CD14-positive monocyte (primary cell): ENCODE measurements around the gene SLC4A7. TPM values are rescaled to one million over a fixed set of nuclear protein-coding genes. Genes with fewer than 3 reads are reported as not detected.

Source experiments
- DNase-seq, 3 donors: peaks; one replicate each; pipeline ENCODE4 v3.0.0-alpha.2; 2011 to 2022
- H2AFZ ChIP-seq: 2 replicates; pipeline ENCODE4 v1.6.0; 2012; ENCODE audit warnings: mild to moderate bottlenecking, low read depth, low read length, inconsistent platforms; ENCODE audit not compliant: insufficient read depth, poor library complexity, severe bottlenecking
- H3K27ac ChIP-seq, 2 donors: 1 replicate in 1 of 2; 2 replicates in 1 of 2; pipeline ENCODE4 v1.5.1; 2012 to 2013; ENCODE audit warnings: low read length in 2 of 2, control low read depth in 1 of 2, inconsistent platforms in 1 of 2, low read depth in 1 of 2, mild to moderate bottlenecking in 1 of 2
- H3K27me3 ChIP-seq, 2 donors: one replicate each; pipeline versions ENCODE4 v1.6.0 to v1.6.1; 2011 to 2013; ENCODE audit warnings: low read length in 2 of 2; ENCODE audit not compliant: control insufficient read depth in 2 of 2, insufficient read depth in 2 of 2
- H3K36me3 ChIP-seq, 2 donors: replicated peaks in 1 of 2; 1 replicate in 1 of 2; 2 replicates in 1 of 2; pipeline versions ENCODE4 v1.5.1 to v1.6.1; 2012 to 2013; ENCODE audit warnings: low read length in 2 of 2, control low read depth in 1 of 2, inconsistent platforms in 1 of 2, mild to moderate bottlenecking in 1 of 2; ENCODE audit not compliant: insufficient read depth in 2 of 2, control insufficient read depth in 1 of 2
- H3K4me1 ChIP-seq, 2 donors: 1 replicate in 1 of 2; 2 replicates in 1 of 2; pipeline versions ENCODE4 v1.5.1 to v1.6.1; 2012 to 2013; ENCODE audit warnings: low read length in 2 of 2, control low read depth in 1 of 2, inconsistent platforms in 1 of 2, mild to moderate bottlenecking in 1 of 2, moderate library complexity in 1 of 2; ENCODE audit not compliant: insufficient read depth in 2 of 2, control insufficient read depth in 1 of 2
- H3K4me2 ChIP-seq: replicated peaks from 2 replicates; pipeline ENCODE3; 2012; ENCODE audit warnings: low read length, moderate library complexity, mild to moderate bottlenecking; ENCODE audit not compliant: poor library complexity, severe bottlenecking; ENCODE audit errors: extremely low read depth
- H3K4me3 ChIP-seq, 3 experiments: fragments of 200-600 bp in 1 of 3; sonication (generic) in 1 of 3; replicated peaks in 1 of 3; 1 replicate in 2 of 3; 2 replicates in 1 of 3; pipeline ENCODE4 v1.5.1; 2011 to 2013; ENCODE audit warnings: low read length in 3 of 3, mild to moderate bottlenecking in 3 of 3, control low read depth in 2 of 3, low read depth in 2 of 3, inconsistent platforms in 1 of 3, moderate library complexity in 1 of 3
- H3K79me2 ChIP-seq: 2 replicates; pipeline ENCODE4 v1.6.0; 2012; ENCODE audit warnings: mild to moderate bottlenecking, control low read depth, inconsistent platforms, low read length, moderate library complexity; ENCODE audit not compliant: insufficient read depth
- H3K9ac ChIP-seq: 2 replicates; pipeline ENCODE4 v1.6.0; 2017; ENCODE audit warnings: low read length, mild to moderate bottlenecking; ENCODE audit not compliant: insufficient read depth, poor library complexity, severe bottlenecking
- H3K9me3 ChIP-seq, 2 donors: replicated peaks in 1 of 2; 1 replicate in 1 of 2; 2 replicates in 1 of 2; pipeline versions ENCODE4 v1.5.1 to v1.6.1; 2012 to 2013; ENCODE audit warnings: low read length in 2 of 2, control low read depth in 1 of 2; ENCODE audit not compliant: control insufficient read depth in 1 of 2, insufficient read depth in 1 of 2
- H4K20me1 ChIP-seq: 2 replicates; pipeline ENCODE4 v1.6.0; 2012; ENCODE audit warnings: mild to moderate bottlenecking, low read length, control low read depth, moderate library complexity; ENCODE audit not compliant: insufficient read depth
- H3K27ac Mint-ChIP-seq, 7 donors: one replicate each; pipeline ENCODE4 v1.8.0; 2020; ENCODE audit warnings: mild to moderate bottlenecking in 7 of 7, mixed read lengths in 7 of 7, moderate library complexity in 6 of 7, inconsistent platforms in 2 of 7
- H3K27me3 Mint-ChIP-seq, 3 donors: one replicate each; pipeline ENCODE4 v1.8.0; 2021 to 2022; ENCODE audit warnings: low read depth in 3 of 3, mild to moderate bottlenecking in 3 of 3, mixed read lengths in 3 of 3, moderate library complexity in 3 of 3, inconsistent platforms in 1 of 3
- H3K36me3 Mint-ChIP-seq, 2 donors: one replicate each; pipeline ENCODE4 v1.8.0; 2020; ENCODE audit warnings: mixed read lengths in 2 of 2, inconsistent platforms in 1 of 2, mild to moderate bottlenecking in 1 of 2
- H3K4me1 Mint-ChIP-seq: one replicate; pipeline ENCODE4 v1.8.0; 2020; ENCODE audit warnings: mild to moderate bottlenecking, mixed read lengths
- H3K4me3 Mint-ChIP-seq, 2 donors: one replicate each; pipeline ENCODE4 v1.8.0; 2020; ENCODE audit warnings: mild to moderate bottlenecking in 2 of 2, mixed read lengths in 2 of 2, moderate library complexity in 1 of 2
- H3K9me3 Mint-ChIP-seq, 7 donors: one replicate each; pipeline ENCODE4 v1.8.0; 2020 to 2022; ENCODE audit warnings: mixed read lengths in 7 of 7, mild to moderate bottlenecking in 6 of 7, moderate library complexity in 6 of 7, inconsistent platforms in 2 of 7
- WGBS: methylation state at CpG from one replicate; pipeline ENCODE4 v1.1.5; 2013; ENCODE audit warnings: missing lambda C conversion rate; ENCODE audit not compliant: insufficient coverage; 5-methylcytosine and 5-hydroxymethylcytosine counted together
- intact Hi-C, 2 donors: fragments of 100-400 bp; cut with micrococcal nuclease; formaldehyde crosslinking; loops; one replicate each; pipeline versions ENCODE4 v1.15.0 to v1.15.1; 2023
- polyA plus RNA-seq, 3 donors: library from polyadenylated mRNA; depleted of rRNA in 1 of 3; unstranded in 2 of 3; stranded (reverse) in 1 of 3; fragments of 300-500 nt in 2 of 3; fragments of >200 nt in 1 of 3; fragmentation: Illumina TruSeq in 2 of 3; gene quantifications; 1 replicate in 2 of 3; 2 replicates in 1 of 3; pipeline ENCODE4 v1.2.3, GENCODE V29; 2012 to 2021
- TF ChIP-seq, protein P1 (sequence below): fragments of 200-600 bp; IDR thresholded peaks from one replicate; pipeline ENCODE4 v1.8.0; 2022; ENCODE audit warnings: antibody characterized with exemption, mild to moderate bottlenecking

The SLC4A7 gene
- polyA plus RNA-seq, 3 donors = 5.4 to 7.6 (median 5.5) TPM

DNA sequence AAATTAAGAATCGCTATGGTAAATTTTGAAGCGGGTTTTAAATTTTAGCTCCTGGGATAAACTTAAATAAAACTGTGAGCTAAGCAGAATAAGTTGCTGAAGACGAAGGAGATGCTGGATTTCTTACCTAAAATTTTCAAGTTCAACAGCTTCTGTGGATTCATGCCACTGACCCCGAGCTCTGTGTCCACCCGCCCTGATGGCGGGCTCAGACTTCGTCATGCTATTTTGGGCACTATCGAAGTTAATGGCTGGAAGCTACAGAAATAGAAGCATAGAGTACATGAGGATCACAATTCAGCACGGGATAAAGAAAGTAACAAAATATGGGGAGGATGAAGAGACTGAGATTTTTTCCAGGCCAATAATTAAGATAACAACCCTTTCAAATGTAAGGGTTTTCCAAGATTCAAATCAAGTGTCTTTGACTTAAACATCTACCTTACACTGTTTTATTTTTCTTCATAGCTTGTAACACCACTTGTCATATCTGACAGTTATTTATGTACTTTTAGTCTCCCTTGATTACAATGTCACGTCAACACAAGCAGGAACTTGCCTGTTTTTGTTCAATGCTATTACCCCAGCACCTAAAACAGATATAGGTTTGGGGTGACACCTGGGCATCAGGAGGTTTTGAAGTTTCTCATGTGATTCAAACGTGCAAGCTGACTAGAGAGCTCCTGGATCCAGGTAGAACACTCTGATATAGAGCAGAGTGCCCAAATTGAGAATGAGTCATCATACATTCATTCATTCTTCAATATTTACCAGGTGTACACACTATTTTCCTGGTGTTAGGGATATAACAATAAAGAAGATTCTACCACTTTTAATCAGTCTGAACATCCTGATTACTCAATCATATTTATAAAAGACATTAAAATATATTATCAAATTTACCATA lies 138.0 kb downstream of the SLC4A7 start:
- Histone ChIP-seq H2AFZ (no peak overlapping the region), H3K27ac (no peak overlapping the region), H3K9me3 (no peaks in the 10 kb centered on the region), H3K4me2 (no peak overlapping the region), H3K36me3 (no peaks in the 10 kb centered on the region), H3K27me3 (no peaks in the 10 kb centered on the region), H3K4me1 (no peaks in the 10 kb centered on the region), H4K20me1 (no peaks in the 10 kb centered on the region), H3K79me2 (no peaks in the 10 kb centered on the region), H3K9ac (no peak overlapping the region), H3K4me3 (no peak overlapping the region)
- Mint-ChIP-seq H3K4me1 (peaks cover 9% of the 10 kb centered on the region), H3K27me3 (no peaks in the 10 kb centered on the region), H3K27ac (no peak overlapping the region), H3K36me3 (no peaks in the 10 kb centered on the region), H3K4me3 (no peak overlapping the region), H3K9me3 (no peaks in the 10 kb centered on the region)
- WGBS = 90% methylated on average over 2 of the region's 11 CpGs
- TF ChIP-seq, protein P1, sequence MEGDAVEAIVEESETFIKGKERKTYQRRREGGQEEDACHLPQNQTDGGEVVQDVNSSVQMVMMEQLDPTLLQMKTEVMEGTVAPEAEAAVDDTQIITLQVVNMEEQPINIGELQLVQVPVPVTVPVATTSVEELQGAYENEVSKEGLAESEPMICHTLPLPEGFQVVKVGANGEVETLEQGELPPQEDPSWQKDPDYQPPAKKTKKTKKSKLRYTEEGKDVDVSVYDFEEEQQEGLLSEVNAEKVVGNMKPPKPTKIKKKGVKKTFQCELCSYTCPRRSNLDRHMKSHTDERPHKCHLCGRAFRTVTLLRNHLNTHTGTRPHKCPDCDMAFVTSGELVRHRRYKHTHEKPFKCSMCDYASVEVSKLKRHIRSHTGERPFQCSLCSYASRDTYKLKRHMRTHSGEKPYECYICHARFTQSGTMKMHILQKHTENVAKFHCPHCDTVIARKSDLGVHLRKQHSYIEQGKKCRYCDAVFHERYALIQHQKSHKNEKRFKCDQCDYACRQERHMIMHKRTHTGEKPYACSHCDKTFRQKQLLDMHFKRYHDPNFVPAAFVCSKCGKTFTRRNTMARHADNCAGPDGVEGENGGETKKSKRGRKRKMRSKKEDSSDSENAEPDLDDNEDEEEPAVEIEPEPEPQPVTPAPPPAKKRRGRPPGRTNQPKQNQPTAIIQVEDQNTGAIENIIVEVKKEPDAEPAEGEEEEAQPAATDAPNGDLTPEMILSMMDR = no peak
- DNase-seq = no peak
- intact Hi-C loops = no loop called here

DNA sequence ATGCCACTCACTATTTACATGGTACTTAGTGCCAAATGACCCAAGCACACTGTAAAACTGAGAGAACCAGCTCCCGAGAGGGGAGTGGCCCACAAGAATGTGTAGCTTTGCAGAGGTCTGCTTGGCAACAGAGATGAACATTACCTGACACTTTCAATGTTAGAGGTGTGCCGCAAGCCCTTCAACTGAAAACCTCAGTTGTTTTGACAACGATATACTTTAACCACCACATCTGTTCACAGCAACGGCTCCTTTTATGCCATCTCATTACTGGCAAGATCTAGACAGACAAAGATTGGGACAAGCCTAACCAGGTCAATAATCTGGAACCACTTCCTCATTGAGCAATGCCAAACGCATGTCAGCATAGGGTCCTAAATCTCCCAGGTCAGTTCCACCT lies 138.7 kb downstream of the SLC4A7 start:
- Mint-ChIP-seq H3K36me3 (no peaks in the 10 kb centered on the region), H3K4me1 (peaks cover 6% of the 10 kb centered on the region), H3K27ac (no peak overlapping the region), H3K27me3 (no peaks in the 10 kb centered on the region), H3K9me3 (no peaks in the 10 kb centered on the region), H3K4me3 (no peak overlapping the region)
- Histone ChIP-seq H3K4me2 (no peak overlapping the region), H3K4me1 (no peaks in the 10 kb centered on the region), H3K79me2 (no peaks in the 10 kb centered on the region), H3K4me3 (no peak overlapping the region), H3K27me3 (no peaks in the 10 kb centered on the region), H3K9ac (no peak overlapping the region), H3K27ac (no peak overlapping the region), H3K9me3 (no peaks in the 10 kb centered on the region), H4K20me1 (no peaks in the 10 kb centered on the region), H2AFZ (no peak overlapping the region), H3K36me3 (no peaks in the 10 kb centered on the region)
- WGBS = 0% methylated on average over 3 of the region's 5 CpGs
- intact Hi-C loops = no loop called here
- no peak for DNase-seq
- TF ChIP-seq, protein P1 = no peak
